CD8-positive, alpha-beta memory T cell (primary cell): ENCODE results near the gene ITM2A. TPM values are rescaled to one million over a fixed set of nuclear protein-coding genes. Genes with fewer than 3 reads are reported as not detected.

Experiments used
- CTCF ChIA-PET: fragments of 350-600 bp; sonication (Branson Sonifier 250); formaldehyde crosslinking; loops from one replicate; lab custom pipeline; 2021; ENCODE audit warnings: antibody characterized with exemption; lab: Charles Lee
- POLR2A ChIA-PET: fragments of 350-600 bp; sonication (Branson Sonifier 250); formaldehyde crosslinking; loops from one replicate; lab custom pipeline; 2021; ENCODE audit warnings: antibody characterized with exemption; lab: Charles Lee
- DNase-seq, 5 donors: peaks; one replicate each; pipeline versions ENCODE4 v3.0.0 to v3.0.0-alpha.2; 2020 to 2022; ENCODE audit warnings: mixed read lengths in 1 of 5
- H3K27ac ChIP-seq: one replicate; pipeline ENCODE4 v1.7.0; 2013; ENCODE audit warnings: low read depth, mild to moderate bottlenecking, low read length, moderate library complexity
- H3K27me3 ChIP-seq: 2 replicates; pipeline ENCODE4 v1.7.0; 2013; ENCODE audit warnings: low read length, mild to moderate bottlenecking; ENCODE audit not compliant: insufficient read depth, poor library complexity, severe bottlenecking
- H3K36me3 ChIP-seq: 2 replicates; pipeline ENCODE4 v1.7.0; 2013; ENCODE audit warnings: mild to moderate bottlenecking, low read length, moderate library complexity; ENCODE audit not compliant: insufficient read depth
- H3K4me1 ChIP-seq: 2 replicates; pipeline ENCODE4 v1.7.0; 2013; ENCODE audit warnings: mild to moderate bottlenecking, low read length, moderate library complexity; ENCODE audit not compliant: insufficient read depth
- H3K4me3 ChIP-seq: 2 replicates; pipeline ENCODE4 v1.7.0; 2013; ENCODE audit warnings: mild to moderate bottlenecking, low read length
- H3K9me3 ChIP-seq: 2 replicates; pipeline ENCODE4 v1.7.0; 2013; ENCODE audit warnings: mild to moderate bottlenecking, low read length
- H3K27ac Mint-ChIP-seq, 8 donors: one replicate each; pipeline ENCODE4 v1.8.0; 2020 to 2021; ENCODE audit warnings: mixed read lengths in 8 of 8, mild to moderate bottlenecking in 6 of 8, inconsistent platforms in 3 of 8, moderate library complexity in 3 of 8
- H3K27me3 Mint-ChIP-seq, 2 donors: one replicate each; pipeline ENCODE4 v1.8.0; 2020 to 2021; ENCODE audit warnings: mixed read lengths in 2 of 2, mild to moderate bottlenecking in 1 of 2, moderate library complexity in 1 of 2
- H3K36me3 Mint-ChIP-seq, 3 donors: one replicate each; pipeline ENCODE4 v1.8.0; 2020 to 2021; ENCODE audit warnings: mixed read lengths in 3 of 3, inconsistent platforms in 1 of 3, mild to moderate bottlenecking in 1 of 3
- H3K4me1 Mint-ChIP-seq, 3 donors: one replicate each; pipeline ENCODE4 v1.8.0; 2020 to 2021; ENCODE audit warnings: mixed read lengths in 3 of 3, inconsistent platforms in 1 of 3, mild to moderate bottlenecking in 1 of 3
- H3K4me3 Mint-ChIP-seq, 7 donors: one replicate each; pipeline ENCODE4 v1.8.0; 2020 to 2021; ENCODE audit warnings: mixed read lengths in 7 of 7, mild to moderate bottlenecking in 6 of 7, moderate library complexity in 4 of 7, inconsistent platforms in 2 of 7
- H3K9me3 Mint-ChIP-seq, 5 donors: one replicate each; pipeline ENCODE4 v1.8.0; 2020 to 2022; ENCODE audit warnings: mixed read lengths in 5 of 5, mild to moderate bottlenecking in 3 of 5, moderate library complexity in 2 of 5, inconsistent platforms in 1 of 5
- polyA plus RNA-seq: library from polyadenylated mRNA; unstranded; fragments of 300-500 nt; fragmentation: Illumina TruSeq; gene quantifications from one replicate; pipeline ENCODE4 v1.2.3, GENCODE V29; 2021
- total RNA-seq, 2 experiments: library from RNA; stranded (reverse); gene quantifications; one replicate each; pipeline ENCODE4 v1.2.3, GENCODE V29; 2021

Gene ITM2A
- total RNA-seq (100 to 1,000 TPM; 106 to 107 TPM), polyA plus RNA-seq (571 TPM)

DNA sequence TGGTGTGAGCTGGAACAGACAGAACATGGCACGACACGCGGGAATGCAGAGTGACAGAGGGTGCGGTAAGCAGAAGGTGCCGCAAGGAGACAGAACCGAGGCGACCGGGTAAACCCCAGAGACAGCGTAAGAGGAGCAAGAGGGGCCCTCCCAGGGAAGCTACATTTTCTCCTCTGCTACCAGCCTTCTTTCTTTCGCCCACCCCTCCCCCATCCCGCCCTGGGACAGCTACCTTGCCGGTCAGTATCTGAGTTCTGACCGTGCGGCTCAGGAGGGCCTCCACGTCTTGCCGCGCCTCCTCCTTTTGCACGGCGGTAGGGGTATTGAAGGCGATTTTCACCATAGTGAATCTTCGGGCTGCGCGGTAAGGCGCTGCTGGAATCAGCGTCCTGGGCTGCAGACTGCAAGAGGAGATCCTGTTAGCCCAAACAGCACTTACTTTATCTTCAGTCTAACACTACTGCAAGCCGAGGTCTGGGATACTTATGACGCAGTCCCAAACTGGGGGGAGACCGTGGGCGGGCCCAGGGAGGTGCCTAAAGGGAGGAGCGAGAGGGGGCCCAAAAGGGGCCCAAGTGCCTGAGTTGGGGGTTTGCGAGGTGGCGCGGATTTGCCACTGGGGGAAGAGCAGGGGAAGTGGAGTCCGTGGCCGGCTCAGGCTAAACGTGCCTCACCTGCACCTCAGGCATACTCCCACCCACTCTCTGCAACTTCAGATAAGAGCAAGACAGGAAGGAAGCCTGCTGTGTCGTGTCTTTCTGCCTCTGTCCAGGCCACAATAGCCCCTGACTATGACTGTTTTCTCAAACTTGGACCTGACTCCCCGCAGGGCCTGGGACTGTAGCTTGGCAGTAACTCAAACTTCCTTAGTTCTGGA is at the start of gene ITM2A:
Gene ITM2A (minus strand): TSS at position 462 of the 877 bp plus-strand sequence. CDS start 119 bp downstream, at position 343.
- peaks cover 7% of the 10 kb centered on the region for H3K4me1 ChIP-seq
- H3K4me1 Mint-ChIP-seq: peaks cover 18 to 40% (median 30%) of the 10 kb centered on the region in 3 donors
- H3K4me3 ChIP-seq: peak within 1 kb of the TSS; percentile 90
- ChIA-PET POLR2A (interaction anchor here (0.6 kb wide), 3 partner anchors 369 to 1441 kb away, joined by 3 to 6 read pairs (median 3); no protein-coding TSS in a partner anchor), CTCF (interaction anchor here (0.7 to 1.7 kb wide), 2 partner anchors 46 to 258 kb away, joined by 3 to 5 read pairs; no protein-coding TSS in a partner anchor)
- no peaks in the 10 kb centered on the region for H3K36me3 ChIP-seq
- H3K27me3 ChIP-seq: no peaks in the 10 kb centered on the region
- peaks cover 0 to 2% (median 0%) of the 10 kb centered on the region in 5 donors for H3K9me3 Mint-ChIP-seq
- peak within 1 kb of the TSS; percentile 96 to 99 (median 99) for H3K4me3 Mint-ChIP-seq
- H3K27ac Mint-ChIP-seq: peak within 1 kb of the TSS; percentile 95 to 99 (median 98)
- DNase-seq: peak; percentile 22 to 80 (median 65)
- H3K27me3 Mint-ChIP-seq: peaks cover 0 to 13% of the 10 kb centered on the region in 2 donors
- no peaks in the 10 kb centered on the region for H3K9me3 ChIP-seq
- peak within 1 kb of the TSS; percentile 75 for H3K27ac ChIP-seq
- H3K36me3 Mint-ChIP-seq: peaks cover 0 to 27% (median 2%) of the 10 kb centered on the region in 3 donors

DNA sequence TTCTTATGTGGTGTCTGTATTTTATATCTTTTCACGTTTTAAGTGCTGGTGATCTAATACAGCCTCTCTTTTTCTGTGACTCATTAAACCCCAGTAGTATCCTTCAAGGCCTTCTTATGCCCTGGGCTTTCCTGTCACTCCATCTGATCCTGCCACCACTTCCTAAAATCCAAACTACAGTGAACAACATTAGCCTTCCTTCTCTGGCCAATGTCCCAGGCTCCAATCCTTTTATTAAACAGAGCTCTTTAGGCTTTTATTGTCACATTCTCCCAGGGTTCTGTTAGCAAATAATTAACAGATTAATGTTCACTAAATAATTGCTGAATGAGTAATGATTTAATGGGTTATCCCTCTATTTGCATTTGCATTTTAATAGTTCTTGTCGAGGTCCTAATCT is 47.9 kb upstream of the ITM2A start:
- Histone ChIP-seq H3K4me3 (no peak overlapping the region), H3K4me1 (peaks cover 2% of the 10 kb centered on the region), H3K9me3 (no peaks in the 10 kb centered on the region), H3K27me3 (no peaks in the 10 kb centered on the region), H3K27ac (no peak overlapping the region), H3K36me3 (no peaks in the 10 kb centered on the region)
- Mint-ChIP-seq H3K4me1 (peaks cover 7 to 14% (median 12%) of the 10 kb centered on the region in 3 donors), H3K27me3 (peaks cover 0 to 2% of the 10 kb centered on the region in 2 donors), H3K27ac (no peak overlapping the region), H3K9me3 (no peaks in the 10 kb centered on the region), H3K4me3 (no peak overlapping the region), H3K36me3 (no peaks in the 10 kb centered on the region)
- DNase-seq: no peak
- POLR2A ChIA-PET: no interaction called here
- CTCF ChIA-PET: no interaction called here

DNA sequence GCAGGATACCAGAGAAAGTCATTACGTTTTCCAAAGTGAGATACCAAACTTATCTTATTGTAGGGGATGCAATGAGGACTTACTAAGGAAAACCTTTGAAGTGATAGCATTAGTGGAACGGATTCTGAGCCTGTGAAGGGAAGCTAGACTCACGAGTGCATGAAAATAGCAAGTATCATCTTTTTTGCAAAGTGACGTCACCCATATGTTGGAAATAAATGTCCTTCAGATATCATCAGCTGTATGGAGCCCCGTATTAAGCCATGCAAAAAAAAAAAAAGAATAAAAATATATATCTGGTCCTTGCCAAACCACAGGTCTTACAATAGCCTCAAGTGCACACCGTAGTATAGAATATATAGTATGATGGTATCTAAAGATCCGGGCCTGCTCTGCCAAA is 46.8 kb upstream of the ITM2A start:
- Mint-ChIP-seq H3K4me1 (peaks cover 17 to 25% (median 23%) of the 10 kb centered on the region in 3 donors), H3K36me3 (no peaks in the 10 kb centered on the region), H3K4me3 (no peak overlapping the region), H3K27me3 (peaks cover 0 to 2% of the 10 kb centered on the region in 2 donors), H3K27ac (no peak overlapping the region), H3K9me3 (no peaks in the 10 kb centered on the region)
- Histone ChIP-seq H3K27me3 (no peaks in the 10 kb centered on the region), H3K4me3 (no peak overlapping the region), H3K4me1 (peaks cover 7% of the 10 kb centered on the region), H3K9me3 (no peaks in the 10 kb centered on the region), H3K27ac (no peak overlapping the region), H3K36me3 (no peaks in the 10 kb centered on the region)
- no peak for DNase-seq
- ChIA-PET POLR2A (no interaction called here), CTCF (interaction anchor here (0.7 kb wide), 1 partner anchor 324 kb away, joined by 3 read pairs; no protein-coding TSS in a partner anchor)

DNA sequence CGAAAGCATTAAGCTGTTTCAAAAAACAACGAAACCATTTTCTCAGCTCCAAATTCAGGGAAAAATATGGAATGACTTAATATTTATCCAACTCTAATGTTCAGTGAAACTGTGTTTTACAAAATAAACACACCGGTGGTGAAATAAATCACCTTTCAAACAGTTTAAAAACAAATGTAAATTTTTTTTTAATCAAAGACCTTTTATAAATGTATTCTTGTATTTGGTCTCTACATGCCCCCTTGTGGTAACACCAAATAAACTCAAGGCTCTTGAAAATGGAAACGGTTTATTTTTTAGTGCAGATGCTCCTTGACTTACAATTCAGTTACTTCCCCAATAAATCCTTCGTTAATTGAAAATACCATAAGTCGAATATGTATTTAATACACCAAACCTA is 45.8 kb upstream of the ITM2A start:
- H3K9me3 ChIP-seq: no peaks in the 10 kb centered on the region
- DNase-seq: peak in 2 of 5 donors; percentile 27 to 28
- Mint-ChIP-seq H3K36me3 (no peaks in the 10 kb centered on the region), H3K27ac (peak overlapping the region in 3 of 8 donors; percentile 13 to 35 (median 19)), H3K27me3 (peaks cover 0 to 2% of the 10 kb centered on the region in 2 donors), H3K4me1 (peaks cover 25 to 35% (median 33%) of the 10 kb centered on the region in 3 donors), H3K9me3 (peaks cover 0 to 6% (median 0%) of the 10 kb centered on the region in 5 donors), H3K4me3 (peak overlapping the region in 6 of 7 donors; percentile 58 to 73 (median 64))
- peaks cover 7% of the 10 kb centered on the region for H3K4me1 ChIP-seq
- peak overlapping the region; percentile 42 for H3K4me3 ChIP-seq
- no peak overlapping the region for H3K27ac ChIP-seq
- ChIA-PET POLR2A (no interaction called here), CTCF (interaction anchor here (0.7 to 1.4 kb wide), 3 partner anchors 46 to 302 kb away, joined by 3 to 5 read pairs (median 3); partner anchors contain the start of gene ITM2A)
- no peaks in the 10 kb centered on the region for H3K36me3 ChIP-seq
- no peaks in the 10 kb centered on the region for H3K27me3 ChIP-seq

DNA sequence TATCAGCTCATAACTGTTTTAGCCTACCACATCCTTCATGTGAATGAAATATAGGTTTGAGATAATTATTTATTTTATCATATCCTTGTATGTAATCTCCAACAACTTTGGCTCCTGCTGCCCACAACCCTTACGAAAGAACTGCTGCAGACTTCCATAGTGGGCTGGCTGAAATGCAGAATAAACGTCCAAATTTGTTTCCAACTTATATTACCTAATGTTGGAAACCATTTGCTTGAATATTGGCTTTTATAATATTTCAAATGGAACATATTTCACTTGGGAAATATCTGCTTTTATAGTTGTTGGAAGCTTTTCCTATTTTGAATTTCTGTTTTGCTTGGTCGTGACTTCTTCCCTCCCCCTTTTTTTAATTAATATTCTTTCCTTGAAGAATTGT is 45.0 kb upstream of the ITM2A start:
- ChIA-PET POLR2A (no interaction called here), CTCF (interaction anchor here (0.7 to 1.4 kb wide), 3 partner anchors 46 to 301 kb away, joined by 3 to 5 read pairs (median 3); partner anchors contain the start of gene ITM2A)
- DNase-seq: no peak
- H3K36me3 Mint-ChIP-seq: no peaks in the 10 kb centered on the region
- H3K4me1 Mint-ChIP-seq: peaks cover 31 to 41% (median 40%) of the 10 kb centered on the region in 3 donors
- Histone ChIP-seq H3K4me3 (no peak overlapping the region), H3K27me3 (no peaks in the 10 kb centered on the region), H3K36me3 (no peaks in the 10 kb centered on the region), H3K4me1 (peaks cover 7% of the 10 kb centered on the region), H3K27ac (no peak overlapping the region), H3K9me3 (no peaks in the 10 kb centered on the region)
- no peak overlapping the region for H3K27ac Mint-ChIP-seq
- peaks cover 0 to 2% of the 10 kb centered on the region in 2 donors for H3K27me3 Mint-ChIP-seq
- H3K9me3 Mint-ChIP-seq: peaks cover 0 to 9% (median 0%) of the 10 kb centered on the region in 5 donors
- peak overlapping the region in 1 of 7 donors; percentile 70 for H3K4me3 Mint-ChIP-seq

DNA sequence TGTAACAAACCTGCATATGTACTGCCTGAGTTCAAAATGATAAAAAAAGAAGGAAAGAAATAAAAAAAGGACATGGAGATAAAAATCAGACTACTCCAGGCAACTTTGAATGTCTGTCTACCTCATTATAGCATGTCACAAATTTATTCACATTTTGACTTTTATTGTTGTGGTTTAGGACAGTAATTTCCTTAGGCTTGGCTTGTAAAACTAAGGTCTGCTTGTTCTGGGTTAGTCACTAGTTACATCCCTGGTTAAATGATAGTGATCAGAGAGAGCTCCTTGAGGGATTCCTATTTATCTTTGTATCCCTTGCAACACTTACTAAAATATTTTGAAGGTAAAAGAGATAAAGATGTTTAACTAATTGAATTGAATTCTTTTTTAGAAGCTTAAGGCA is 42.5 kb upstream of the ITM2A start:
- H3K4me1 ChIP-seq: peaks cover 7% of the 10 kb centered on the region
- POLR2A ChIA-PET: no interaction called here
- no peaks in the 10 kb centered on the region for H3K27me3 ChIP-seq
- DNase-seq: no peak
- Mint-ChIP-seq H3K36me3 (peaks cover 0 to 5% (median 0%) of the 10 kb centered on the region in 3 donors), H3K27me3 (no peaks in the 10 kb centered on the region), H3K27ac (peak overlapping the region in 1 of 8 donors; percentile 31), H3K4me3 (no peak overlapping the region), H3K4me1 (peaks cover 31 to 41% (median 40%) of the 10 kb centered on the region in 3 donors), H3K9me3 (peaks cover 0 to 13% (median 7%) of the 10 kb centered on the region in 5 donors)
- no peaks in the 10 kb centered on the region for H3K9me3 ChIP-seq
- CTCF ChIA-PET: interaction anchor here (1.1 kb wide), 1 partner anchor 854 kb away, joined by 3 read pairs; no protein-coding TSS in a partner anchor
- no peak overlapping the region for H3K4me3 ChIP-seq
- no peaks in the 10 kb centered on the region for H3K36me3 ChIP-seq
- no peak overlapping the region for H3K27ac ChIP-seq

DNA sequence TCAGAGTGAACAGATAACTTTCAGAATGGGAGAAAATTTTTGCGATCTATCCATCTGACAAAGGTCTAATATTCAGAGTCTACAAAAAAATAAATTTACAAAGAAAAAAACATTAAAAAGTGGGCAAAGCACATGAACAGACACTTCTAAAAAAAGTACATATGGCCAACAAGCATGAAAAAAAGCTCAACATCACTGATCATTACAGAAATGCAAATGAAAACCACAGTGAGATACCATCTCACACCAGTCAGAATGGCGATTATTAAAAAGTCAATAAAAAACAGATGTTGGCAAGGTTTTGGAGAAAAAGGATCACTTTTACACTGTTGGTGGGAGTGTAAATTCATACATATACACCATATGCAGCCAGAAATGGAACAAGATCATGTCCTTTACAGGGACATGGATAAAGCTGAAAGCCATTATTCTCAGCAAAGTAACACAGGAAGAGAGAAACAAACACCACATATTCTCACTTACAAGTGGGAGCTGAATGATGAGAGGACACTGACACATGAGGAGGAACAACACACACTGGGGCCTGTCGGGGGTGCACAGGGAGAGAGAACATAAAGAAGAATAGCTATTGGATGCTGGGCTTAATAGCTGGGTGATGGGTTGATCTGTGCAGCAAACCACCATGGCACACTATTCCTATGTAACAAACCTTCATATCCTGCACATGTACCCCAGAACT is 41.6 kb upstream of the ITM2A start:
- Histone ChIP-seq H3K4me3 (no peak overlapping the region), H3K36me3 (no peaks in the 10 kb centered on the region), H3K4me1 (peaks cover 7% of the 10 kb centered on the region), H3K27me3 (no peaks in the 10 kb centered on the region), H3K9me3 (no peaks in the 10 kb centered on the region), H3K27ac (no peak overlapping the region)
- H3K9me3 Mint-ChIP-seq: peaks cover 0 to 13% (median 7%) of the 10 kb centered on the region in 5 donors
- peaks cover 31 to 41% (median 40%) of the 10 kb centered on the region in 3 donors for H3K4me1 Mint-ChIP-seq
- H3K4me3 Mint-ChIP-seq: peak overlapping the region; percentile 28 to 63 (median 49)
- no peaks in the 10 kb centered on the region for H3K27me3 Mint-ChIP-seq
- peak overlapping the region; percentile 34 to 93 (median 62) for H3K27ac Mint-ChIP-seq
- peak in 1 of 5 donors; percentile 5 for DNase-seq
- POLR2A ChIA-PET: no interaction called here
- H3K36me3 Mint-ChIP-seq: peaks cover 0 to 5% (median 0%) of the 10 kb centered on the region in 3 donors
- CTCF ChIA-PET: interaction anchor here (1.1 kb wide), 1 partner anchor 853 kb away, joined by 3 read pairs; no protein-coding TSS in a partner anchor
